ENCODE measurements around the gene CDH3.

CDH3 gene

GRCh38 chr16:68644715-68645493 lies at the start of gene CDH3:
CDH3 (plus strand) TSS chr16:68645310; CDS start chr16:68645380, 70 bp downstream.
- H3K27me3 ChIP-seq (ENCODE audit: insufficient read depth, low read length, poor library complexity, severe bottlenecking), result no peaks in the 10 kb centered on the region
- H3K79me2 ChIP-seq (ENCODE audit: insufficient read depth, low read length), result no peaks in the 10 kb centered on the region
- no peaks in the 10 kb centered on the region for H3K9me2 ChIP-seq (replicated peaks; ENCODE audit: low read depth, low read length)
- no peaks in the 10 kb centered on the region for H3K36me3 ChIP-seq (ENCODE audit: insufficient read depth, low read length)
- H3K4me2 ChIP-seq (ENCODE audit: low read depth, low read length, poor library complexity, severe bottlenecking), result no peak within 1 kb of the TSS
- H3K9me3 ChIP-seq (ENCODE audit: insufficient read depth, low read depth, low read length), result no peaks in the 10 kb centered on the region
- H4K20me1 ChIP-seq (ENCODE audit: insufficient read depth, low read length, poor library complexity, severe bottlenecking), result no peaks in the 10 kb centered on the region
- no peak within 1 kb of the TSS for H3K4me3 ChIP-seq (ENCODE audit: low read length, poor library complexity, severe bottlenecking)
- no peak within 1 kb of the TSS for H2AFZ ChIP-seq (ENCODE audit: low read length)
- no peaks in the 10 kb centered on the region for H3F3A ChIP-seq (ENCODE audit: low read depth)
- no peaks in the 10 kb centered on the region for H3K4me1 ChIP-seq (ENCODE audit: insufficient read depth, low read length, poor library complexity, severe bottlenecking)
- H3K9ac ChIP-seq (ENCODE audit: low read depth, low read length, poor library complexity, severe bottlenecking), result no peak within 1 kb of the TSS
- TF ChIP-seq CTCF (conservative IDR thresholded peaks at IDR 0.05; ENCODE audit: low read length), result no peak
- TF ChIP-seq EZH2phosphoT487 (IDR thresholded peaks at IDR 0.05; ENCODE audit: borderline replicate concordance), result no peak

GRCh38 chr16:68596266-68596665 lies 48.8 kb upstream of the CDH3 start:
- Histone ChIP-seq H3K4me2 (ENCODE audit: low read depth, low read length, poor library complexity, severe bottlenecking) (no peak overlapping the region), H2AFZ (ENCODE audit: low read length) (no peak overlapping the region), H3K79me2 (ENCODE audit: insufficient read depth, low read length) (no peaks in the 10 kb centered on the region), H3K4me1 (ENCODE audit: insufficient read depth, low read length, poor library complexity, severe bottlenecking) (no peaks in the 10 kb centered on the region), H4K20me1 (ENCODE audit: insufficient read depth, low read length, poor library complexity, severe bottlenecking) (no peaks in the 10 kb centered on the region), H3K36me3 (ENCODE audit: insufficient read depth, low read length) (no peaks in the 10 kb centered on the region), H3K27me3 (ENCODE audit: insufficient read depth, low read length, poor library complexity, severe bottlenecking) (no peaks in the 10 kb centered on the region), H3K9ac (ENCODE audit: low read depth, low read length, poor library complexity, severe bottlenecking) (no peak overlapping the region), H3K9me2 (replicated peaks; ENCODE audit: low read depth, low read length) (no peaks in the 10 kb centered on the region), H3F3A (ENCODE audit: low read depth) (no peaks in the 10 kb centered on the region), H3K4me3 (ENCODE audit: low read length, poor library complexity, severe bottlenecking) (no peak overlapping the region), H3K9me3 (ENCODE audit: insufficient read depth, low read depth, low read length) (peaks cover 5% of the 10 kb centered on the region; the same call in 1 of the 2 replicates)
- TF ChIP-seq CTCF (conservative IDR thresholded peaks at IDR 0.05; ENCODE audit: low read length) (no peak), EZH2phosphoT487 (IDR thresholded peaks at IDR 0.05; ENCODE audit: borderline replicate concordance) (no peak)

GRCh38 chr16:68599586-68599985 lies 45.5 kb upstream of the CDH3 start:
- TF ChIP-seq CTCF (conservative IDR thresholded peaks at IDR 0.05; ENCODE audit: low read length) (no peak), EZH2phosphoT487 (IDR thresholded peaks at IDR 0.05; ENCODE audit: borderline replicate concordance) (no peak)
- Histone ChIP-seq H3K4me3 (ENCODE audit: low read length, poor library complexity, severe bottlenecking) (no peak overlapping the region), H3K27me3 (ENCODE audit: insufficient read depth, low read length, poor library complexity, severe bottlenecking) (no peaks in the 10 kb centered on the region), H4K20me1 (ENCODE audit: insufficient read depth, low read length, poor library complexity, severe bottlenecking) (no peaks in the 10 kb centered on the region), H3K9ac (ENCODE audit: low read depth, low read length, poor library complexity, severe bottlenecking) (no peak overlapping the region), H3K36me3 (ENCODE audit: insufficient read depth, low read length) (no peaks in the 10 kb centered on the region), H3F3A (ENCODE audit: low read depth) (no peaks in the 10 kb centered on the region), H3K4me1 (ENCODE audit: insufficient read depth, low read length, poor library complexity, severe bottlenecking) (no peaks in the 10 kb centered on the region), H2AFZ (ENCODE audit: low read length) (no peak overlapping the region), H3K4me2 (ENCODE audit: low read depth, low read length, poor library complexity, severe bottlenecking) (no peak overlapping the region), H3K79me2 (ENCODE audit: insufficient read depth, low read length) (no peaks in the 10 kb centered on the region), H3K9me2 (replicated peaks; ENCODE audit: low read depth, low read length) (no peaks in the 10 kb centered on the region), H3K9me3 (ENCODE audit: insufficient read depth, low read depth, low read length) (no peaks in the 10 kb centered on the region; the same call in 1 of the 2 replicates)

Measured in Loucy (cell line).